HG03558 (cell line): ENCODE data around the gene PLCD4.

Experiments
- ATAC-seq: cut with Tn5 transposase; IDR thresholded peaks from one replicate; pipeline ENCODE4 v1.9.1; 2021; ENCODE audit warnings: moderate number of reproducible peaks; ENCODE audit not compliant: unreplicated experiment; ENCODE audit errors: extremely low read depth

PLCD4 gene

GRCh38 chr2:218662377-218662776 is 54.7 kb downstream of the PLCD4 start:
- no peak for ATAC-seq

GRCh38 chr2:218662827-218663226 is 55.1 kb downstream of the PLCD4 start:
- ATAC-seq = no peak

- ATAC-seq = no peak
Observed at GRCh38 chr2:218663901-218664300, 56.2 kb downstream of the PLCD4 start.

GRCh38 chr2:218664653-218665052 is 57.0 kb downstream of the PLCD4 start:
- ATAC-seq = no peak

GRCh38 chr2:218671097-218671653 is 63.5 kb downstream of the PLCD4 start:
- no peak for ATAC-seq

GRCh38 chr2:218671654-218672566 is 64.2 kb downstream of the PLCD4 start, which contains the start of the genes RNF25 and STK36:
TSS of gene RNF25 (minus strand) at chr2:218672002. CDS start at chr2:218671970, 32 bp downstream.
TSS of gene STK36 (plus strand) at chr2:218672086. CDS start at chr2:218672830, 744 bp downstream.
- peak; percentile 77 for ATAC-seq

- no peak for ATAC-seq
Observed at GRCh38 chr2:218679119-218679518, 71.4 kb downstream of the PLCD4 start.

GRCh38 chr2:218680061-218680460 is 72.4 kb downstream of the PLCD4 start:
- ATAC-seq = no peak
